Measurements from ENCODE around the gene SLC24A3. TPM values are rescaled to one million over a fixed set of nuclear protein-coding genes. Genes with fewer than 3 reads are reported as not detected.
"Not testable (repeated sequence)": the region's sequence is repeated elsewhere in the genome, so short reads cannot be mapped to it uniquely, and the experiment has no call there.

The SLC24A3 gene
- total and polyA plus RNA-seq, 2 donors, result 12.6 to 20.5 TPM

- H3K27ac ChIP-seq (ENCODE audit: low read depth), result no peak overlapping the region
- H3K4me3 ChIP-seq (ENCODE audit: low read depth, low read length), result no peak overlapping the region
- 88% methylated on average over 4 of the region's 4 CpGs for WGBS
- no peaks in the 10 kb centered on the region for H3K4me1 ChIP-seq (ENCODE audit: insufficient read depth)
- no peaks in the 10 kb centered on the region for H3K36me3 ChIP-seq (ENCODE audit: insufficient read depth)
- DNase-seq (ENCODE audit: extremely low spot score), result no peak
These were observed 463.8 kb downstream of the SLC24A3 start for GRCh38 chr20:19676202-19676601.

GRCh38 chr20:19677336-19677735 is 464.9 kb downstream of the SLC24A3 start:
- 83% methylated on average over 5 of the region's 5 CpGs for WGBS
- no peak overlapping the region for H3K4me3 ChIP-seq (ENCODE audit: low read depth, low read length)
- H3K36me3 ChIP-seq (ENCODE audit: insufficient read depth), result no peaks in the 10 kb centered on the region
- DNase-seq (ENCODE audit: extremely low spot score), result no peak
- H3K4me1 ChIP-seq (ENCODE audit: insufficient read depth), result no peaks in the 10 kb centered on the region
- no peak overlapping the region for H3K27ac ChIP-seq (ENCODE audit: low read depth)

GRCh38 chr20:19678591-19678990 is 466.1 kb downstream of the SLC24A3 start:
- DNase-seq (ENCODE audit: extremely low spot score); H3K27ac ChIP-seq (ENCODE audit: low read depth); H3K4me1 ChIP-seq (ENCODE audit: insufficient read depth); H3K4me3 ChIP-seq (ENCODE audit: low read depth, low read length); H3K36me3 ChIP-seq (ENCODE audit: insufficient read depth): not testable (repeated sequence)
- 94% methylated on average over 36 of the region's 38 CpGs for WGBS

GRCh38 chr20:19679900-19680495 is 467.6 kb downstream of the SLC24A3 start:
- WGBS, result 95% methylated on average over 5 of the region's 5 CpGs
- Histone ChIP-seq H3K27ac (ENCODE audit: low read depth) (no peak overlapping the region), H3K4me3 (ENCODE audit: low read depth, low read length) (no peak overlapping the region), H3K36me3 (ENCODE audit: insufficient read depth) (peaks cover 2% of the 10 kb centered on the region), H3K4me1 (ENCODE audit: insufficient read depth) (no peaks in the 10 kb centered on the region)
- DNase-seq (ENCODE audit: extremely low spot score), result no peak

DNA sequence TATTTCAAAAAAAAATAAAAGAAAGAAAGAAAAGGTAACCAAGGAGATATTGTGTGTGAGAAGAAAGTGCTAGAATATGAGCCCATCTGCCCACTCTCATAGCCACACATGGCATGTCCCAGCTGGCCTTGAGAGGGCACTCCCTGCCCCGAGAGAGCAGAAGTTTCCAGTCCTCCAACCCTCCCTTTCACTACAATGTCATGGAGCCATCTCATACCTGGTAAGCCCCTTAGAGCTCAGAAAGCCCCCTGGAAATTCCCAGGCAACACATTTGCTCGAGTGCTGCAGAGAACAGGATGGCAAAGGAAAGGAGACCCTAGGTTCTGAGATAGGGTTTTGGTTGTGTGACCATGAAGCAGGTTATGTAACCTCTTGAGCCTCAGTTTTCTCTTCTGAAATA is 469.8 kb downstream of the SLC24A3 start:
- WGBS, result 82% methylated on average over 2 of the region's 2 CpGs
- Histone ChIP-seq H3K4me3 (ENCODE audit: low read depth, low read length) (no peak overlapping the region), H3K4me1 (ENCODE audit: insufficient read depth) (no peaks in the 10 kb centered on the region), H3K27ac (ENCODE audit: low read depth) (no peak overlapping the region), H3K36me3 (ENCODE audit: insufficient read depth) (peaks cover 4% of the 10 kb centered on the region)
- DNase-seq (ENCODE audit: extremely low spot score), result no peak

GRCh38 chr20:19683188-19683587 is 470.7 kb downstream of the SLC24A3 start:
- Histone ChIP-seq H3K36me3 (ENCODE audit: insufficient read depth) (peaks cover 4% of the 10 kb centered on the region), H3K4me3 (ENCODE audit: low read depth, low read length) (no peak overlapping the region), H3K27ac (ENCODE audit: low read depth) (no peak overlapping the region), H3K4me1 (ENCODE audit: insufficient read depth) (no peaks in the 10 kb centered on the region)
- 91% methylated on average over 3 of the region's 3 CpGs for WGBS
- no peak for DNase-seq (ENCODE audit: extremely low spot score)

GRCh38 chr20:19683822-19684221 is 471.4 kb downstream of the SLC24A3 start:
- H3K4me1 ChIP-seq (ENCODE audit: insufficient read depth), result no peaks in the 10 kb centered on the region
- H3K4me3 ChIP-seq (ENCODE audit: low read depth, low read length), result no peak overlapping the region
- WGBS, result 96% methylated on average over 3 of the region's 3 CpGs
- DNase-seq (ENCODE audit: extremely low spot score), result no peak
- H3K36me3 ChIP-seq (ENCODE audit: insufficient read depth), result peaks cover 4% of the 10 kb centered on the region
- no peak overlapping the region for H3K27ac ChIP-seq (ENCODE audit: low read depth)

GRCh38 chr20:19688031-19688806 is 475.8 kb downstream of the SLC24A3 start:
- Histone ChIP-seq H3K36me3 (ENCODE audit: insufficient read depth) (peaks cover 4% of the 10 kb centered on the region), H3K4me3 (ENCODE audit: low read depth, low read length) (no peak overlapping the region), H3K27ac (ENCODE audit: low read depth) (no peak overlapping the region), H3K4me1 (ENCODE audit: insufficient read depth) (no peaks in the 10 kb centered on the region)
- DNase-seq (ENCODE audit: extremely low spot score), result no peak
- WGBS, result 68% methylated on average over 13 of the region's 13 CpGs

DNA sequence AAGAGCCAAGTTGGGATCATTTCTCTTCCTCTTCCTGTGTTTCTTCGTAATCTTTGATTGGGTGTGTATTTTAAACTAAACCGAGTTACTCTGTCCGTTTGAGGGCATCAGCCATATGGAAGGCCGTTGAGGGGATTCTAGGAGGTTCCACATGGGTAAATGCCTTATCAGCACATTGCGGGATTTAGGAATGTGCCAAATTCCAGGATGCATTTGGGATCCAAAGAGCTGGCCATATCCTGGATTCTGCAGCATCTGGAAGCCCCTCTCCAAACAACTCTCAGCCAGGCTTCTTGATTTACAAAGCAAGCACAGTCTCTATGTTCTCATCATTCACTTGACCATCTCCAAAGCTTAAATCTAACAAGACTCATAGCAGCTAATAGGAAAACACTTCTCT is 478.0 kb downstream of the SLC24A3 start:
- DNase-seq (ENCODE audit: extremely low spot score), result no peak
- Histone ChIP-seq H3K27ac (ENCODE audit: low read depth) (no peak overlapping the region), H3K36me3 (ENCODE audit: insufficient read depth) (peaks cover 2% of the 10 kb centered on the region), H3K4me1 (ENCODE audit: insufficient read depth) (no peaks in the 10 kb centered on the region), H3K4me3 (ENCODE audit: low read depth, low read length) (no peak overlapping the region)
- whole genome bisulfite sequencing, result 43% methylated on average over 5 of the region's 5 CpGs

DNA sequence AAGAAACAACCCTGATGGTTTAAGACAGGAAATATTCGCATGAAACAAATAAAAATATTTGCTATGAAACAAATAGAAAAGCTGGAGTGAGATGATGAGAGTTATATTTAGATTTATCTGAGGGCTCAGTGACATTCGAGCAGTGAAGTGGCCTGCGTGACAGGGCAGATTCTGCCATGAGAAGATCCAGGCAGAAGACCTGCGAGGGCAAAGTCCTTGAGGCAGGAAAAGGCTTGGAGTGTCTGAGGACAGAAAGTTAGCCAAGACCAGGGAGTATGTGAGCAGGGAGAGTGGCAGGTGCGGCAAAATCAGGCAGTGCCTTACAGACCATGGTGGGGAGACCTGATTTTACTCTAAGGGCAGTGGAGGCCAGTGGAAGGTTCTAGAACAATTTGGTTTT is 478.7 kb downstream of the SLC24A3 start:
- Histone ChIP-seq H3K4me3 (ENCODE audit: low read depth, low read length) (no peak overlapping the region), H3K27ac (ENCODE audit: low read depth) (no peak overlapping the region), H3K4me1 (ENCODE audit: insufficient read depth) (no peaks in the 10 kb centered on the region), H3K36me3 (ENCODE audit: insufficient read depth) (peaks cover 1% of the 10 kb centered on the region)
- DNase-seq (ENCODE audit: extremely low spot score), result no peak
- WGBS, result 95% methylated on average over 5 of the region's 5 CpGs

DNA sequence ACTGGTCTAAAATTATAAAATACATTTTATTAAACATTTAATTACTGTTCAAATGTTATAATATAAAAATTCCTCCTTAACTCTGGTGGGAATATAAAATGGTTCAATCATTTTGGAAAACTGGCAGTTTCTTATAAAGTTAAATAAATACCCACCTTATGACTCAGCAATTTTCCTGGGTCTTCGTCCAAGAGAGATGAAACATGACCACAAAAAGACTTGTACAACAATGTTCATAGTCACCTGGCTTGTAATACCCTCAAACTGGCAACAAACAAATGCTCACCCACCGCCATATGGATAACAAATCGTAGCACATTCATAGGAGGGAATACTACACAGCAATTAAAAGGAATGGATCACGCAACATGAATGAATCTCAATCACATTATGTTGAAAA is 479.7 kb downstream of the SLC24A3 start:
- no peak overlapping the region for H3K4me3 ChIP-seq (ENCODE audit: low read depth, low read length)
- H3K4me1 ChIP-seq (ENCODE audit: insufficient read depth), result no peaks in the 10 kb centered on the region
- H3K36me3 ChIP-seq (ENCODE audit: insufficient read depth), result no peaks in the 10 kb centered on the region
- WGBS, result 90% methylated on average over 4 of the region's 4 CpGs
- no peak for DNase-seq (ENCODE audit: extremely low spot score)
- H3K27ac ChIP-seq (ENCODE audit: low read depth), result no peak overlapping the region

DNA sequence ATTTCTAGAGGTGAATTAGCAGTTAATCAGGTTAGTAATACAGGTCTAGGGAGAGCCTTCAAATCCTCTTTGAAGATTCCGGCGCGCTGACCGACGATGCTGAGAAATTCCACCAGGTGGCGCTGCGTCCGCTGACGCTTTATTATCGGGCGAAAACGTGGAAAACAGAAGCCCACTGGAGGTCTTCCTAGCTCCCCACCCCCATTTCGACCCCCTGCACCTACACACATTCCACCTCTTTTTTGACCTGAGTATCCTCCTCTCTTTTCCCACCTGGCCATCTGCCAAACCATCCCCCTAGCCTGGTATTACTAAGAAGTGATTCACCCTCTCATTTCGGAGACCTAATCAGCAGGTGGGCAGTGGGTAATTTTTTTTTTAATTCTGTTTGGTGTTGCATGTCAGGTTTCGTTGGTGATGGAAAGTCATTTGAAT is 480.3 kb downstream of the SLC24A3 start:
- no peak for DNase-seq (ENCODE audit: extremely low spot score)
- 15% methylated on average over 15 of the region's 15 CpGs for WGBS
- Histone ChIP-seq H3K4me1 (ENCODE audit: insufficient read depth) (no peaks in the 10 kb centered on the region), H3K27ac (ENCODE audit: low read depth) (no peak overlapping the region), H3K4me3 (ENCODE audit: low read depth, low read length) (no peak overlapping the region), H3K36me3 (ENCODE audit: insufficient read depth) (no peaks in the 10 kb centered on the region)

DNA sequence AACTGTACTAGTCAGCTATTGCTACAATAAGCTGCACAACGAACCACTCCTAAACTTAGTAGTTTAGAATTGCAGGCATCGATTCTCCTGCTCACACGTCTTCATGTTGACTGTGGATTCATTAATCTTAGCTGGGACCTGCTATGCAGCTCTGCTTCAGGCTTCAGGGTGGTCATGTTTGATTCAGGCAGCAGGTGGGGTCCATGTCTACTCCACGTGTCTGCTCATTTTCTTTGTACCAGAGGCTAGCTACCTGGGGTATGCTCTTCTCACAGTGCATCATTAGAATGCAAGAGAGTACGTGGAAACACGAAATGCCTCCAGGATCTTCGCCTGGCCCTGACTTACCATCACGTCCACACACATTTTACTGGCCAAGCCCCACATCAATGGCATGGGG is 481.1 kb downstream of the SLC24A3 start:
- Histone ChIP-seq H3K4me3 (ENCODE audit: low read depth, low read length) (no peak overlapping the region), H3K4me1 (ENCODE audit: insufficient read depth) (no peaks in the 10 kb centered on the region), H3K36me3 (ENCODE audit: insufficient read depth) (no peaks in the 10 kb centered on the region), H3K27ac (ENCODE audit: low read depth) (no peak overlapping the region)
- DNase-seq (ENCODE audit: extremely low spot score), result no peak
- WGBS, result 93% methylated on average over 8 of the region's 8 CpGs

- Histone ChIP-seq H3K4me1 (ENCODE audit: insufficient read depth) (no peaks in the 10 kb centered on the region), H3K4me3 (ENCODE audit: low read depth, low read length) (no peak overlapping the region), H3K36me3 (ENCODE audit: insufficient read depth) (no peaks in the 10 kb centered on the region), H3K27ac (ENCODE audit: low read depth) (no peak overlapping the region)
- 82% methylated on average over 2 of the region's 2 CpGs for WGBS
- DNase-seq (ENCODE audit: extremely low spot score), result no peak
These were observed 482.6 kb downstream of the SLC24A3 start for GRCh38 chr20:19695081-19695480.

All from urinary bladder (tissue), 4 donors.